Activated T-cell treated with anti-CD3 and anti-CD28 coated beads, Interleukin-2, amount 50 U/mL, for 48 hours (primary cell): ENCODE data around the gene PPP3R2.
"Not testable (repeated sequence)": the region's sequence is repeated elsewhere in the genome, so short reads cannot be mapped to it uniquely, and the experiment has no call there.

Source experiments
- DNase-seq, 2 experiments: peaks; one replicate each; pipeline ENCODE4 v3.0.0-alpha.2; 2020

PPP3R2 gene

DNA sequence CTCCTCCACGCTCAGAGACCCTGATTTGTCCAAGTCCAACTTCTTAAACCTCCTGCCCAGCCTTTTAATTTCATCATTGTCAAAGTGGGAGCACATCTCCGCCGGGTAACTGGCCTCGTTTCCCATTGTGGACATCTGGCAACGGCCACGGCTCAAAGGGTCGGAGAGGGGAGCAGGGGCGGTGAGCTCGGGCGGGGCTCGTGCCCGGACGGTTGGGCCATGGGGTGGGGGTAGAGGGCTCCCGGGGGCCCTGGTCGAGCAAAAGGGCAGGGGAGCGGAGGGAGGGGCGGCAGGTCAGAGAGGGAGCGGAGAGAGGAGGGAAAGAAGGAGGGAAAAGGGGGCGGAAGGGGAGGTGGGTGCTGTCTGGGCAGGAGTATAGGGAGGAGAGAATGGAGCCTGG, at the start of gene PPP3R2:
PPP3R2 (minus strand) TSS at position 174 of the 400 bp plus-strand sequence; CDS start at position 126, 48 bp downstream.
- no peak for DNase-seq

- DNase-seq = no peak
Observed at GRCh38 chr9:101639785-101640665, 45.3 kb upstream of the PPP3R2 start.

- no peak for DNase-seq
Observed at GRCh38 chr9:101639311-101639710, 44.5 kb upstream of the PPP3R2 start.

DNA sequence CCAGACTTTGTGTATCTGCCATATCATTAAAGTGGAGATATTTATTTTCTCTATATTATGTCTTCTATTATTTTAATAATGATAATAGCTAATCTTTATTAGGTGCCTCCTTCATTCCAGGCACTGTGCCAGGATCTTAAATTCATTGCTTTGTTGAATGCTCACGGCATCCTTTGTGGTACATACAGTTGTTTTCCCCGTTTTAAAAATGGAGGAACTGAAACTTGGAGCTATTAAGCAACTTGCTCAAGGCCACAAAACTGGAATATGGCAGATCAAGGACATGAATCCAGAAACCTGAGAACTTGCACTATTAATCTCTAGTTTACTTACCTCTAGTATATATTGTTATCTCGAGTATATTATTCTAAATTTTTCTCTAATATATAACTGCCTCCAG, 41.5 kb upstream of the PPP3R2 start:
- no peak for DNase-seq

DNA sequence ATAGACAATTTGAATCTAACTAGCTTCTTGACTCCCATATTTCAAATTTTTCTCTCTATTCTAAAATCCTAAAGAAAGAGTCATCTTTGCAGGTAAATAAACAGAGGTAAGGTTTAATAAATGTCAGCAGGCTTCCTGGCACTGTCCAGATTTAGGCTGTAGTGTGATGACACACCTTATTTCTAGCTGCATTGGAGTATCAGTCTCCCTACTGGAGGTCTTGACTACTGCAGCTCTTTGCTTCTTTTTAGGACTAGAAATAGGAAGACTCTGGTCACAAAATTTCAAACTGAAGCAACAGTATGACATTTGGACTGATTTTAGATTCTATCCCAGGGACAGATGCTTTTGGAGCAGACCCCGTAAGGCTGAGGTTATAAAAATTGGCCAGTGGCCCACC, 40.7 kb upstream of the PPP3R2 start:
- no peak for DNase-seq

DNA sequence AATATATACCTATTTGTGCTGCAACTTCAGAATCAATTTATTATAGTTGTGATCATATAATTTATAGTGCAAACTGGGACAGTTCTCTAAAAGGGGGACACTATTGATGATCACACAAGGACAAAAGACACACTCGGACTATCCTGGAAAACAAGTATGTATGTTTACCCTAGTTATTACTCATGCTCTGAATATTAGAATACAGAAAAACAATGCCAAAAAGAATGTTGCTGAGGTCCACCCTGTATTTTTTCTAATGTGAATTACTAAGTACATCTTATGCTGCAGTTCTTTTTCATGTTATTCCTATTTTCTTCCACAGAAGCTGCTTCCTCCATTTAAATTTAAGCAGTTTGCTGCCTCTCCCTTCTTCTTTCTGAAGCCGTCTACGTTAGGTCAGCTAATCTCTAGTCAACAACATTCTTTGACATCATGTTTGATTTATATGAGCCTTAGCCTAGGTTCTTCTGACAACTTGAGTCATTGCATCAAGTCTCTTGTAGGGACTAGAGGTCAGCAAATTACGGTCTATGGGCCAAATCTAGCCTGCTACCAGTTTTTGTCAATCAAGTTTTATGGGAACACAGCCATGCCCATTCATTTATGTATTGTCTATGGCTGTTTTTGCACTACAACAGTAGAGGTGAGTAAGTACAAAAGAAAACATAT, 40.1 kb upstream of the PPP3R2 start:
- no peak for DNase-seq

- DNase-seq = no peak
Observed at GRCh38 chr9:101632611-101633010, 37.8 kb upstream of the PPP3R2 start.

DNA sequence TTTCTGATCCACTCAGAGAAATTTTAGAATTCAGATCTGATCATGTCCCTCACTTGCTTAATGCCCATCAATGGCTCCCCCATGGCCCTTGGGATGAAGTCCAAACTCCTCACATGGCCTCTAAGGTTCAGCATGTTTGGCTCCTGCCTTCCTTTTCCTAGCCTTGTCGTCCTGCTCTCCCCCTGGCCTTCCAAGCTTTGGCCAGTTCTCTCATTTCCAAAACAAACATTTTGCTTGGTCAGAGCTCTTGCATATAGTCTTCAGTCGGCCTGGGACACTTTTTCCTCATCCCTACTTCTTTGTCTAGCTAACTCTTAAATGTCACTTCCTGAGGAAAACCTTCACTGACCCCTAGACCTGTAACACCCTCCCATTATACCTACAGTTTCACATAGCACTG, 37.1 kb upstream of the PPP3R2 start:
- no peak for DNase-seq

GRCh38 chr9:101629636-101630035, 34.9 kb upstream of the PPP3R2 start:
- no peak for DNase-seq

DNA sequence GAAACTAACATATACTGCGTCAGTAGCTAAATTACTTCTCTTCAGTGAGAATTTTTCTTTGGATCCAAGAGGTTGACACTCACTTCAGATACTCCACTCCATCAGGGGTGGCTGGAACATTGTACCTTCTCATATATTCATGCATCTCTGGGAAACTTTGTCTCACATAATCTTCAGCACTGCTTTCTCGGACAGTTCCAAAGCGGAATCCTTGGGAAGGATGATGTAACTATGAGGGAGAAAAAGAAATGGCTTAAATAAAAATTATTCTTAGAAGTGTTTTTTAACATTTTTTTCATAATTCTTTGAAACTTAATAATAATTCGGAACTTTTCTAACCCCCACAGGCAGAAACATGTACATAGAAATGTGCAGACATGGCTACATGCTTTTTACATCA, 33.4 kb upstream of the PPP3R2 start:
- DNase-seq = no peak

DNA sequence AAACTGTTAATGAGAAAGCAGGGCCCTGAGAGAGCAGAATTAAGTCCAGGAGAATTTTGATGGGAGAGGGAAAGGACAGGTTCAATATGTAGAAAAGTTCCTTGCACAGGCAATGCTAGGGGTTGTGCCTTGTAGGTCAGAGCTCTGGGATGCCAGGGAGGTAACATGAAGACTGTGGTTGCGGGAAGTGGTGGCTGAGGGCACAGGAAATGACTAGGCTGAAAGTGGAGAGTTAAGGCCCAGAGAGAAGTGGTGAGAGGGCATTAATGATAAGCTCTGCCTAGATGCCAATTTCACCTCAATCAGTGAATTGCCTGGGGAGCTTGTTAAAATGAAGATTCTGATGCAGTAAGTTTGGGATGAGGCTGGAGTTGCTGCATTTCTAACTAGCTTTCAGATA, 31.5 kb upstream of the PPP3R2 start:
- peak in 1 of 2 experiments; percentile 17 for DNase-seq

- DNase-seq = no peak
Observed at GRCh38 chr9:101625876-101626275, 31.1 kb upstream of the PPP3R2 start.

- DNase-seq = no peak
Observed at GRCh38 chr9:101620452-101620851, 25.7 kb upstream of the PPP3R2 start.

GRCh38 chr9:101618698-101619097, 23.9 kb upstream of the PPP3R2 start:
- DNase-seq = no peak

DNA sequence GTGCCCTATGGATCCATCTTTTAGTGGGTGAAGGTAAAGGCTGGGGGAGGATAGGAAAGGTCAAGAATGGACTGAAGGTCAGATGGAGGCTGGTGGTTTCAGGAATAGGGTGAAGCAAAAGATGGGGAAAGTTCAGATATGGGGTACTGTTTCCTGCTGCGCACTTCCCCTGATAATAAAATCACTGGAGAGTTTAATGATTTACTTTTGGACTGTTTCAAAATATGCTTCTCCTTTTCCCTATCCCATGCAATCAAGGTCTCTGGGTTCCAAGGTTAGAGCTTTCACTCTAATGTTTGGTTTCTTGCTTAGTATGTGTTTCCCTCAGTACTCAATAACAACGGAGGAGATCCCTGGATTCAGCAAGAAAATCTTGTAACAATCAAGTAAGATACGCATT, 10.8 kb upstream of the PPP3R2 start:
- DNase-seq = no peak

DNA sequence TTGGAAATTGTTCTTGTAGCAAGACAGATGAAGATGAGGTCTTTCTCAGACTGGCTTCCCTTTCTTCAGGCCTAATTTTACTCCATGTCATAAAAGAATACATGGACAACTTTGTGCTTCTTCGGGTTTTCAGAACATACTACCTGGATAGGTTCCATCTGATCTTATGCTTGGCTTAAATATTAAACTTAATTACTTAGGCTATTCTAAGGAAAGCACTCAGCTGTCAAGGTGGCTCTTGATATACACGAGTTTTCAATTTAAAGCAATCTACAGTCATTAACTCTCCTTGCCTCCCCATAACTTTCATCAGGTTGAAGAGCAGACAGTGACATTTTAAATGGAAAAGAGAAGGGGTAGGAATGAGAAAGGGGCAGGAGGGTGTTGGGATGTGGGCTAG, 9.5 kb upstream of the PPP3R2 start:
- no peak for DNase-seq

GRCh38 chr9:101601904-101602765, 7.4 kb upstream of the PPP3R2 start:
- peak in 1 of 2 experiments; percentile 18 for DNase-seq

DNA sequence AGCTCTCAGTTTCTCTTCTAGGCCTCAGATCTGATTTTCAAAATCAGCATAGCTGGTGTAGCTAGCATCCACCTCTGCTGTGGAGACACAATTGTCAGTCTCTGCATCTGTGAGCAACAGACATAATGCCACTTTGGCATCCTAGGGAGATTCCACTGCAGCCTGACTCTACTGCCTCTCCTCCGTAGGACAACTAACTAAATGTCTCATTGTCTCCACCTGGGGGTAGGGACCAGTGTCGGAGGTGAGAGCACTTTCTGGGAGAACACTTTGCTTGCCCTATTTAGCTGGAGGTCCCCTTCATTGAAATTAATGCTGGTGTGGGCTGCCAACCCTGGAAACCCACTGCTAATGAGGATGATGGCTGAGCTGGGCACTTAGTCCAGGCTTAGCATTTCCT, 1.4 kb downstream of the PPP3R2 start:
- no peak for DNase-seq

DNA sequence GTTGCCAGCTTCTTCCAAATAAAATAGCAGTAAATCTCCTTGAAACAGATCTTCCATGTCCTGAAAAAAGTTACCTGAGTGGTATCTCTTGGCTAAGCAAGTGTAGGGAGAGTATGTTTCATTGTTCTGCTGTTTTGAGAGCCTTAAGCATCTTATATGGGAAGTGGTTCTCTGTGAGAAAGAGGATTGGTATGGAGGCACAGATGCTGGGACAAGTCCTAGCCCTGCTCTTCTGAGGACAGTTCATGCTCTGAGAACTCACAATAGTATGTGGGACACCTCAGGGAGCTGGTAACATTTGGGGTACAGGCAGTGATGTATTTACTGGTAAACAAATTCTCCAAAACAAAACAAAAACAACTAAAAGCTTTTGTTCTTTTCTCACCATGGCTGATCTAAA, 2.0 kb downstream of the PPP3R2 start:
- no peak for DNase-seq

- no peak for DNase-seq
Observed at GRCh38 chr9:101591787-101592446, 2.9 kb downstream of the PPP3R2 start.

- DNase-seq = no peak
Observed at GRCh38 chr9:101590901-101591300, 3.9 kb downstream of the PPP3R2 start.

GRCh38 chr9:101590074-101590473, 4.7 kb downstream of the PPP3R2 start:
- DNase-seq = not testable (repeated sequence)
